ENCODE measurements around the gene NCAM1. TPM values are rescaled to one million over a fixed set of nuclear protein-coding genes. Genes with fewer than 3 reads are reported as not detected.

The NCAM1 gene
- total RNA-seq, 1 experiment from 2014 or later = not detected

GRCh38 chr11:113168354-113169342 lies 207.4 kb downstream of the NCAM1 start:
- Histone ChIP-seq H3K27ac (ENCODE audit: low read length) (no peak overlapping the region), H3K27me3 (ENCODE audit: low read length) (peaks cover 61% of the 10 kb centered on the region), H3K79me2 (ENCODE audit: low read length) (no peaks in the 10 kb centered on the region), H3F3A (ENCODE audit: low read length, unreplicated experiment) (no peaks in the 10 kb centered on the region), H4K20me1 (ENCODE audit: low read length) (no peaks in the 10 kb centered on the region), H3K36me3 (ENCODE audit: low read depth, low read length) (no peaks in the 10 kb centered on the region), H3K4me1 (ENCODE audit: insufficient read depth, low read length) (no peaks in the 10 kb centered on the region), H3K4me2 (ENCODE audit: low read length) (no peak overlapping the region), H2AFZ (ENCODE audit: low read length) (no peak overlapping the region), H3K9ac (ENCODE audit: low read length) (no peak overlapping the region), H3K9me3 (ENCODE audit: low read length) (no peaks in the 10 kb centered on the region), H3K4me3 (ENCODE audit: low read length) (no peak overlapping the region), H3K9me2 (replicated peaks; ENCODE audit: low read length) (no peaks in the 10 kb centered on the region)
- ATAC-seq (no peak), DNase-seq (no peak)
- BruUV-seq (replicated peaks) = no TSS peak
- intact Hi-C loops (cut with micrococcal nuclease) = no loop called here
- TF ChIP-seq EZH2phosphoT487 (IDR thresholded peaks at IDR 0.05; ENCODE audit: borderline replicate concordance, low read length) = no peak
- TF ChIP-seq CTCF (conservative IDR thresholded peaks at IDR 0.05; ENCODE audit: low read depth, low read length) = no peak
- no peak for TF ChIP-seq EZH2 (IDR thresholded peaks at IDR 0.05; ENCODE audit: low read length, unreplicated experiment)
- ChIA-PET POLR2A (ENCODE audit: unreplicated experiment) (no interaction called here), CTCF (no interaction called here)

GRCh38 chr11:113172382-113172951 lies 211.2 kb downstream of the NCAM1 start:
- H3K27me3 ChIP-seq (ENCODE audit: low read length) = peaks cover 41% of the 10 kb centered on the region
- no peaks in the 10 kb centered on the region for H3F3A ChIP-seq (ENCODE audit: low read length, unreplicated experiment)
- no peaks in the 10 kb centered on the region for H3K9me2 ChIP-seq (replicated peaks; ENCODE audit: low read length)
- H2AFZ ChIP-seq (ENCODE audit: low read length) = no peak overlapping the region
- DNase-seq (no peak), ATAC-seq (no peak)
- no peaks in the 10 kb centered on the region for H3K36me3 ChIP-seq (ENCODE audit: low read depth, low read length)
- ChIA-PET POLR2A (ENCODE audit: unreplicated experiment) (no interaction called here), CTCF (no interaction called here)
- TF ChIP-seq EZH2phosphoT487 (IDR thresholded peaks at IDR 0.05; ENCODE audit: borderline replicate concordance, low read length) (no peak), EZH2 (IDR thresholded peaks at IDR 0.05; ENCODE audit: low read length, unreplicated experiment) (no peak)
- no peaks in the 10 kb centered on the region for H3K9me3 ChIP-seq (ENCODE audit: low read length)
- no TSS peak for BruUV-seq (replicated peaks)
- no peak overlapping the region for H3K9ac ChIP-seq (ENCODE audit: low read length)
- no peaks in the 10 kb centered on the region for H3K79me2 ChIP-seq (ENCODE audit: low read length)
- H4K20me1 ChIP-seq (ENCODE audit: low read length) = no peaks in the 10 kb centered on the region
- no peak overlapping the region for H3K27ac ChIP-seq (ENCODE audit: low read length)
- no peak overlapping the region for H3K4me3 ChIP-seq (ENCODE audit: low read length)
- intact Hi-C loops (cut with micrococcal nuclease) = no loop called here
- H3K4me2 ChIP-seq (ENCODE audit: low read length) = no peak overlapping the region
- H3K4me1 ChIP-seq (ENCODE audit: insufficient read depth, low read length) = no peaks in the 10 kb centered on the region

GRCh38 chr11:113173126-113173525 lies 211.9 kb downstream of the NCAM1 start:
- H3F3A ChIP-seq (ENCODE audit: low read length, unreplicated experiment) = no peaks in the 10 kb centered on the region
- no TSS peak for BruUV-seq (replicated peaks)
- peaks cover 40% of the 10 kb centered on the region for H3K27me3 ChIP-seq (ENCODE audit: low read length)
- H3K79me2 ChIP-seq (ENCODE audit: low read length) = no peaks in the 10 kb centered on the region
- ATAC-seq = no peak
- no peaks in the 10 kb centered on the region for H3K9me2 ChIP-seq (replicated peaks; ENCODE audit: low read length)
- H3K36me3 ChIP-seq (ENCODE audit: low read depth, low read length) = no peaks in the 10 kb centered on the region
- H3K27ac ChIP-seq (ENCODE audit: low read length) = no peak overlapping the region
- H3K4me3 ChIP-seq (ENCODE audit: low read length) = no peak overlapping the region
- H3K9me3 ChIP-seq (ENCODE audit: low read length) = no peaks in the 10 kb centered on the region
- no peak for DNase-seq
- no peak overlapping the region for H2AFZ ChIP-seq (ENCODE audit: low read length)
- H4K20me1 ChIP-seq (ENCODE audit: low read length) = no peaks in the 10 kb centered on the region
- H3K9ac ChIP-seq (ENCODE audit: low read length) = no peak overlapping the region
- no peaks in the 10 kb centered on the region for H3K4me1 ChIP-seq (ENCODE audit: insufficient read depth, low read length)
- intact Hi-C loops (cut with micrococcal nuclease) = no loop called here
- TF ChIP-seq CTCF (conservative IDR thresholded peaks at IDR 0.05; ENCODE audit: low read depth, low read length) (no peak), EZH2phosphoT487 (IDR thresholded peaks at IDR 0.05; ENCODE audit: borderline replicate concordance, low read length) (no peak)
- ChIA-PET POLR2A (ENCODE audit: unreplicated experiment) (no interaction called here), CTCF (no interaction called here)
- H3K4me2 ChIP-seq (ENCODE audit: low read length) = no peak overlapping the region

All from PC-3 (cell line).